Vagina (tissue), 2 donors: Measurements from ENCODE around the gene COX15. TPM values are rescaled to one million over a fixed set of nuclear protein-coding genes. Genes with fewer than 3 reads are reported as not detected.

Source experiments
- DNase-seq, 2 donors: peaks; one replicate each; pipeline ENCODE4 v3.0.0-alpha.2; 2017; ENCODE audit errors: extremely low spot score in 2 of 2
- H3K27ac ChIP-seq: fragments of 200-600 bp; sonication (generic); one replicate; pipeline ENCODE4 v1.5.1; 2019
- H3K27me3 ChIP-seq: fragments of 200-600 bp; sonication (generic); one replicate; pipeline ENCODE4 v1.5.1; 2019
- H3K36me3 ChIP-seq, 2 donors: fragments of 200-600 bp; sonication (generic); one replicate each; pipeline ENCODE4 v1.5.1; 2017 to 2019
- H3K4me1 ChIP-seq: fragments of 200-600 bp; sonication (generic); one replicate; pipeline ENCODE4 v1.5.1; 2019
- H3K4me3 ChIP-seq, 2 donors: fragments of 200-600 bp; sonication (generic); 1 replicate in 1 of 2; 2 replicates in 1 of 2; pipeline ENCODE4 v1.5.1; 2016 to 2019
- H3K9me3 ChIP-seq: fragments of 200-600 bp; sonication (generic); one replicate; pipeline ENCODE4 v1.5.1; 2019
- CTCF ChIP-seq, 3 experiments: fragments of 450-650 bp in 2 of 3; fragments of 200-600 bp in 1 of 3; sonication (generic) in 1 of 3; IDR thresholded peaks; one replicate each; pipeline ENCODE4 v1.5.1; 2017 to 2019; ENCODE audit warnings: antibody characterized with exemption in 3 of 3, mild to moderate bottlenecking in 2 of 3, moderate library complexity in 2 of 3
- POLR2A ChIP-seq, 2 donors: fragments of 450-650 bp; IDR thresholded peaks; one replicate each; pipeline ENCODE4 v1.6.1; 2017; ENCODE audit warnings: antibody characterized with exemption in 2 of 2, mild to moderate bottlenecking in 2 of 2, moderate library complexity in 2 of 2
- POLR2AphosphoS5 ChIP-seq, 2 donors: sonication (generic); formaldehyde crosslinking; IDR thresholded peaks; one replicate each; pipeline ENCODE4 v1.9.0; 2017; ENCODE audit warnings: antibody characterized with exemption in 2 of 2, mild to moderate bottlenecking in 2 of 2, low read depth in 1 of 2; ENCODE audit not compliant: insufficient read depth in 1 of 2
- intact Hi-C: fragments of 100-400 bp; cut with DNase I; formaldehyde crosslinking; loops from one replicate; pipeline ENCODE4 v1.15.1; 2023
- total RNA-seq: library from RNA; depleted of rRNA; stranded (reverse); fragments of >200 nt; gene quantifications from one replicate; pipeline ENCODE4 v1.2.3, GENCODE V29; 2016

COX15 gene
- total RNA-seq, 1 donor from 2014 or later = 19.2 TPM

- H3K9me3 ChIP-seq = no peaks in the 10 kb centered on the region
- no peaks in the 10 kb centered on the region for H3K36me3 ChIP-seq
- H3K4me3 ChIP-seq = no peak overlapping the region
- no peaks in the 10 kb centered on the region for H3K27me3 ChIP-seq
- TF ChIP-seq POLR2AphosphoS5 (IDR thresholded peaks at IDR 0.05; ENCODE audit: insufficient read depth in 1 of 2, low read depth in 1 of 2) (no peak), CTCF (IDR thresholded peaks at IDR 0.05) (no peak), POLR2A (IDR thresholded peaks at IDR 0.05) (no peak)
- no peak overlapping the region for H3K27ac ChIP-seq
- no peak for DNase-seq
- no peaks in the 10 kb centered on the region for H3K4me1 ChIP-seq
- intact Hi-C loops = no loop called here
Measured at GRCh38 chr10:99770408-99771045, 38.6 kb upstream of the COX15 start.

- Histone ChIP-seq H3K4me3 (no peak overlapping the region), H3K4me1 (no peaks in the 10 kb centered on the region), H3K36me3 (no peaks in the 10 kb centered on the region), H3K27me3 (no peaks in the 10 kb centered on the region), H3K9me3 (no peaks in the 10 kb centered on the region), H3K27ac (no peak overlapping the region)
- no peak for DNase-seq
- TF ChIP-seq POLR2AphosphoS5 (IDR thresholded peaks at IDR 0.05; ENCODE audit: insufficient read depth in 1 of 2, low read depth in 1 of 2) = no peak
- no peak for TF ChIP-seq POLR2A (IDR thresholded peaks at IDR 0.05)
- TF ChIP-seq CTCF (IDR thresholded peaks at IDR 0.05) = no peak
- intact Hi-C loops = no loop called here
Measured at GRCh38 chr10:99769706-99770105, 37.8 kb upstream of the COX15 start.

- DNase-seq = no peak
- H3K4me3 ChIP-seq = no peak overlapping the region
- TF ChIP-seq CTCF (IDR thresholded peaks at IDR 0.05) (no peak), POLR2AphosphoS5 (IDR thresholded peaks at IDR 0.05; ENCODE audit: insufficient read depth in 1 of 2, low read depth in 1 of 2) (no peak), POLR2A (IDR thresholded peaks at IDR 0.05) (no peak)
- no peaks in the 10 kb centered on the region for H3K27me3 ChIP-seq
- H3K27ac ChIP-seq = no peak overlapping the region
- H3K4me1 ChIP-seq = no peaks in the 10 kb centered on the region
- no peaks in the 10 kb centered on the region for H3K9me3 ChIP-seq
- intact Hi-C loops = no loop called here
- H3K36me3 ChIP-seq = no peaks in the 10 kb centered on the region
Measured at GRCh38 chr10:99768556-99768955, 36.6 kb upstream of the COX15 start.

GRCh38 chr10:99767901-99768300 is 36.0 kb upstream of the COX15 start:
- no peak overlapping the region for H3K4me3 ChIP-seq
- no peak for DNase-seq
- no peaks in the 10 kb centered on the region for H3K4me1 ChIP-seq
- TF ChIP-seq POLR2A (IDR thresholded peaks at IDR 0.05) (no peak), CTCF (IDR thresholded peaks at IDR 0.05) (no peak), POLR2AphosphoS5 (IDR thresholded peaks at IDR 0.05; ENCODE audit: insufficient read depth in 1 of 2, low read depth in 1 of 2) (no peak)
- intact Hi-C loops = no loop called here
- no peaks in the 10 kb centered on the region for H3K9me3 ChIP-seq
- no peaks in the 10 kb centered on the region for H3K27me3 ChIP-seq
- H3K27ac ChIP-seq = no peak overlapping the region
- H3K36me3 ChIP-seq = no peaks in the 10 kb centered on the region

GRCh38 chr10:99766302-99766681 is 34.4 kb upstream of the COX15 start:
- no peaks in the 10 kb centered on the region for H3K4me1 ChIP-seq
- no peak overlapping the region for H3K27ac ChIP-seq
- no peak for DNase-seq
- no peaks in the 10 kb centered on the region for H3K9me3 ChIP-seq
- TF ChIP-seq CTCF (IDR thresholded peaks at IDR 0.05) = no peak
- TF ChIP-seq POLR2AphosphoS5 (IDR thresholded peaks at IDR 0.05; ENCODE audit: insufficient read depth in 1 of 2, low read depth in 1 of 2) = no peak
- no peak for TF ChIP-seq POLR2A (IDR thresholded peaks at IDR 0.05)
- H3K4me3 ChIP-seq = no peak overlapping the region
- intact Hi-C loops = no loop called here
- no peaks in the 10 kb centered on the region for H3K36me3 ChIP-seq
- no peaks in the 10 kb centered on the region for H3K27me3 ChIP-seq
